ENCODE measurements around the gene OPRM1.
A peak's percentile ranks its signal among the peaks of the same experiment; 100 is the strongest.
"Not testable (repeated sequence)": the region's sequence is repeated elsewhere in the genome, so short reads cannot be mapped to it uniquely, and the experiment has no call there.

Gene OPRM1

DNA sequence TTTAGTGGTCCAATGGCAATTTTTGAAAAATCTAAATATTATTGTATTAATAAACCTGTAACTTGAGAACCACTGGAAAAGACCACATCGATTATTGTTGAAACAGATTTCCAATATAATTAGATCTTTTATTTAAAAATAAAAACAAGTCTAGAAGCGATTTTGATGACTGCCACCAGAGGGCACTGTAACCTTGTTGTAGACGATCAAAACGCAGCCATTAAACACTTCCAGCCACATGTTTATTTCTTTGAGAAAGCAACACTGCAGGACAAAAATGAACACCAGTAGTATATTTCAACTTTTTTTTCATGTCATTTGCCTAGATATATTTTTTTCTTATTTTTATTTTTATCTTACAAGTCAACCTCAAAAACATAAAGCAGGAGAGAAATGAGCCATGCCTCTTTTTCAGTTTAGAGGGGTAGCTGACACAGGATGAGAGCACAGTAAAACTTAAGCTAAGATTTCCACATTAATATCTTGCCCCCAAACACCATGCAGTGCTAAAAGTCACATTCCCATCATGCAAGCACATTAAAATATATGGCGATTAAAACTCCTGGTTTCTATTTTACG is 115.4 kb downstream of the OPRM1 start:
- DNase-seq = peak; percentile 86

DNA sequence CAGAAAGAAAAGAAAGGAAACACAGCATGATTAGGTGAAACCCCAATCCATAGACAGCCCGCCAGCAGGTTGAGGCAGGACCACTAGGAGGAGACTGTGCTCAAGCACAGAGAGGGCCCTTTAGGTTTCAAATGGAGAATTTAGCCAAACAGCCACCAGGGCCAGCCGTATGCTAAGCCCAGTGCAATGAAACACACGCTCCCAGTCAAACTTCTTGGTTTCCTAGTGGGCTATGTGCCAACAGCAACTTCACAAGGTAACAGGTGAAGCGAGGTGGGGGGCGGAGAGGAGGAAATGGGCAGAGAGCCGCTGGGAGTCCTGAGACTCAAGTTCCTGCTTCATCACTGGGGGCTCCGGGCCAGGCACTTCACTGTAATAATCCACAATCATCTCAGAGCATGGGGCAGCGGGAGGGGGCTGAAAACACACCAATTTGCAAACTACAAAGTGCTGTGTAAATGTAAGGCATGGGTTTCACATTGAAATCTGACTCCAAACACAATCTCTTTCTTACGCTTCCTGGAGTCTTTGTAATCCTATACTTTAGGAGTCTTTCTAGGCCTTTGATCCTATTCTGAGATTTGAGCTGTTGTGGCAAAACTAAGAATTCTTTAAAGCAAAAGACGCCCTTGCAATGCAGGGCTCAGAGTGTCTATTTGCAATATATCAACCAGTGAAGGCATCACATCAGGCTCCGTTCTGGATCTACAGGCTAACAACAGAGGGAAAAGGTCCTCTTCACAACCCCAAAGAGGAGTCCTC is 117.3 kb downstream of the OPRM1 start:
- peak; percentile 68 for DNase-seq

GRCh38 chr6:154157082-154157481 is 118.0 kb downstream of the OPRM1 start:
- DNase-seq = no peak

DNA sequence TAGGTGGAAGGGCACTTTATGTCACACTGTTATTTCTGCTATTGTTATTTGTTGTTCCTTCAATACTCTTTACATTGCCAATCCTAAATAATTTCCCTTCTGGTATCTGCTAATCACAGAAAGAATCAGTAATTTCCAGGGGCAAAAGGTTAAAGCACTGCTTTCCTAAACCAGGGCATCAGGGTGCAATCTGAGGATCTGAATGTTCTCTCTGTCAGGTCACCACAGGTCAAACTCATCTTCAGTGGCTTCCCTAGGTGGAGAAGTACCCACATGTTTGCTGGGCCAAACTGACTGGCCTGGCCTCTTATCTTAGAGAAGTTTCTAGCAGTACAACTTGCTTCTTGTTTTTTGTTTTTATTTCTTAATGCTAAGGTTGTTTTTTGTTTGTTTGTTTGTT is 118.7 kb downstream of the OPRM1 start:
- no peak for DNase-seq

- no peak for DNase-seq
Observed at GRCh38 chr6:154159126-154159525, 120.1 kb downstream of the OPRM1 start.

DNA sequence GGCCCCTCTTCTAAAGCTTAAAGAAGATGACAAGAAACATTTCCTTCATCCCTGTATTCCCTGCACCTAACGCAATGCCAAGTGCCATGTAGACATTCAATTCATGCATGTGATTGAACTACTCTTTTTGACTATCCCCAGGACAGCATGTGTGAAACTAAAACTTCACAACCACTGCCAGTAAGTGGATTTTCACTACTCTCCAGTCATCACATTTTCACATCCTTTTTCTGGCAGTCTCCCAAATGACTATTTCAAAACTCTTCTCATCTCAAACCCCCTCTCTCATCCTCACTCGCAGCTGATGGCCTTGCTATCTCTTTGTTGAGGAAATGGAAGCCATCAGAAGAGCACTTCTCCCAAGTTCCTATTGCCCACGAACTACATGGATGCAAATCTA is 122.6 kb downstream of the OPRM1 start:
- no peak for DNase-seq

DNA sequence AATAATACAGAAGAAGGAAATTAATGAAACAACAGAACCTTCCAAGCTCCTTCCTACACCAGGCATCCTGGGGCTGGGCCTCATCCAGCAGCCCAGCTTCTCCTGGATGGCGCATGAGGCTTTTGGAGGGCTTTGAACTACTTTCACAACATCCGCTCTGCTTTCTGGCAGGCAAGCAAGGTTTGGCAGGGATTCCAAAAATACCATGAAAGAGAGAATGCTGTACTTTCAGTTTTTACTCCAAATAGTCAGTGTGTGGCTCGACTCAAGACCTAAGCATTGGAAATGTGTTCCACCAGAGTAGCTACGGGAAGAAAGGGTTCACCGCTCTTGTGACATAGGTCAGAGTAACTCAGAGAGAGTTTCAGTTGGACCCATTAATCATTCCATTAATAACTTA is 125.4 kb downstream of the OPRM1 start:
- DNase-seq = no peak

DNA sequence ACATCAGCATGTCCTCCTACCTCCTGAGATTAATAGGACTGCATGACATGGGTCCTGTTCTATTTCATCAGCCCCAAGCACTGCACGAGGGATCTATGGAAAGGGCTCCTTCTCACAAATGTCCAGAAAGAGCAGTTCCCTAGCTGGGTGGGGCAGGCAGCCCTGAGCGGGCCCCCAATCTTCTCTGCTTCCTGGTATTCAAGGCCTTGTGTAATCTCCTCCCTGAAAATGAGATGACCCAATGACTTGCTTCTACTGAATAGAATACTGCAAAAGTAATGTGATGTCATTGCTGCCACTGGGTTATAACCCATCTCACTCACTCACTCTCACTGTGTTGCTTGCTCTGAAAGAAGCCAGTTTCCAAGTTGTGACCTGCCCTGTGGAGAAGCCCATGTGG is 126.4 kb downstream of the OPRM1 start:
- DNase-seq = no peak

GRCh38 chr6:154166140-154166539 is 127.1 kb downstream of the OPRM1 start:
- no peak for DNase-seq

DNA sequence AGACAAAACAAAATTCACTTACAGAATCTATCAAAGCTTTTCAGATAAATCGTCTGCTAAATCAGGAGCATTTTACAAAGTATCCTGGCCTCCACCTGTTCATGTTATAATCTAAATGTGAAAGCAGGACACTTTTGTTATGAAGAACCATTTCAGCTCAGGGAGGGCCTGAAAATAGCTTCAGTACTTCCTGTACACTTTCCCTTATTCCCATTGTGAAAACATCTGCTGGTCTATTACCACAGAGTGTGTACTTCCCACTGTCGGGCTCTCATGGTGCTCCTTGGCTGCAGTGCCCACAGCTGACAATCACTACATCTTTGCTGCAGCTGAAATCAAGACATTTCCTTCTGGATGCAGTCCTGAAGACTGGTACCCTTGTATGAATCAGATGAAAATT is 128.1 kb downstream of the OPRM1 start:
- DNase-seq = no peak

DNA sequence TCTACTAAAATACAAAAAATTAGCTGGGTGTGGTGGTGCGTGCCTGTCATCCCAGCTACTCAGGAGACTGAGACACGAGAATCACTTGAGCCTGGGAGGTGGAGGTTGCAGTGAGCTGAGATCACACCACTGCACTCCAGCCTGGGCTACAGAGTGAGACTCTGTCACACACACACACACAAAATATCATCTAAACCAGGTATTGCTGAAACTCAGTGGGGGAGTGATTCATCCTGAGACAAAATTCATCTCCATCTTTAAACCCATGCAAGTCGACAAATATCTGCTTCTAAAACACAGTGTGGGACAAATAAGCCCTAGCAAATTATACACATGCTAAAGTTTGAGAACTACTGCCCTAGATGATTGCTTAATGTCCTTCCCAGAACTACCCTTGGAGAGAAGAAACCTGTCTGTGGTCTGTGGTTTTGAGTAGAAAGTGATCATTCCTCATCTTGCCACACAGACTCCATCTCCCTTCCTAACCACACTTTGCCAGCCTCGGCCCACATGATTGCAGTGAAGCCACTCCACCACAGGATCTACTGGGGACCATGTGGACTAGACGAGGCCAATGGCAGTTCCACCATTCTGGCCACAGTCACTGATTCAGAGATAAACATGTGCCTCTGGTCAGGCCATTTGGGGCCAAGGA is 130.3 kb downstream of the OPRM1 start:
- peak; percentile 57 for DNase-seq

- no peak for DNase-seq
Observed at GRCh38 chr6:154170106-154170505, 131.1 kb downstream of the OPRM1 start.

- not testable (repeated sequence) for DNase-seq
Observed at GRCh38 chr6:154172393-154172792, 133.4 kb downstream of the OPRM1 start.

DNA sequence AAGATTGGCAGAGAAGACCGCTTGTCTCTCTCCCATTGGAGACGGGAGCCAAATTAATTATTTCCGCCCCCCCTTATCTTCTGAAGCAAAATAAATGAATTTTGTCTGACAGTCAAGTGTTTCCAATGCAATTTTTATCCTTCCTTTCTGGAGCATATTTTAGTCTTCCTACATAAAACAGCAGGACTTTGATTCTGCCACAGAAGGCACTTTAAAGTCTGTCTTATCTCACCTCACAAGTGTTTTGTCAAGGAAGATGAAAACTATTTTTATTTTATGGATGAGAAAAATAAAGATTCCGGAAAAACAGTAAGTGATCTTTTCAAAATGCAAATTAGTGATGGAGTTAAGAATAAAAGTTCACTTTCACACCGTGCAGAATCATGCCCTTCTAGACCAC is 140.4 kb downstream of the OPRM1 start:
- no peak for DNase-seq

DNA sequence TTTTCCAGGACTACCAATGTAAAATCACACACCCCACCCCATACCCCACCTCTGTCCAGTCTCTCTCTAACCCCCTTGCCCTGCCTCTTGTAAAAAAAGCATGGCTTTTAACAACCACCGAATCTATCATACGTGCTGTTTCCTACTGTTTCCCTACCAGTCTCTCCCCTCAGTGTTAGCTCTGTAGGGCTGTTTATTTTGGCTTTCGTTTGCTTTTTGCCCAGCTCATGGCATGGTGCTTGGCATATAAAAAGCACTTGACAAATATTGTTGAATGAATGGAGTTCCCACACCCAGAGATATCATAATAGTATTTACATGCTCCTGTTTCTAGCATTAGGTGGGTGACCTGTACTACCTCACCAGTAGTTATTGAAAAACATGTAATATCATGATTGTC is 148.2 kb downstream of the OPRM1 start:
- no peak for DNase-seq

- DNase-seq = no peak
Observed at GRCh38 chr6:154187714-154188113, 148.7 kb downstream of the OPRM1 start.

DNA sequence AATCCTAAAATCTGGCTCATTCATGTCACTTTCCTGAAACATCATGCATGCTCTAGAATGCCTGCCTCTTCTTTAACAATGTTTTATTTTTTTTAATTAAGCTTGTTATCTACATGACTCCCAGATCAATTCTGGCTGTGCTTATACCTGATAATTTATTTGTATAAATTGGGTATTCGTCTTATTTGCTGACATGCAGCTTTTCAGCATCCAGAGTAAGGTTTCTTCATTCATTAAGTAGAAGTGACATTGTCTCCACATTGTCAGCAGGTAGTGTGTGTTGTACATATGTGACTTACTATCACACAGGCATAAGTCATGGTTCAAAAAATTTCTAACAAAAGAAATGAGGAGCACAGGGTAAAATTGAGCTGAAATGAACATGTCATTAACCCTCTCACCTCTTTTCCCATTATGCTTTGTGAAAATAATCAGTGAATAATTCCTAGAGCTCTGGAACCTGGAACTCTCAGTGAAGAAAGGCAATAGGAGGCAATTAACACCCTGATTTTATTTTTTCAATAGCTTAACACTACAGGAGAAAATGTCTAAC is 157.4 kb downstream of the OPRM1 start:
- DNase-seq = no peak

- DNase-seq = no peak
Observed at GRCh38 chr6:154197196-154197860, 158.3 kb downstream of the OPRM1 start.

- DNase-seq = not testable (repeated sequence)
Observed at GRCh38 chr6:154201688-154202087, 162.6 kb downstream of the OPRM1 start.

DNA sequence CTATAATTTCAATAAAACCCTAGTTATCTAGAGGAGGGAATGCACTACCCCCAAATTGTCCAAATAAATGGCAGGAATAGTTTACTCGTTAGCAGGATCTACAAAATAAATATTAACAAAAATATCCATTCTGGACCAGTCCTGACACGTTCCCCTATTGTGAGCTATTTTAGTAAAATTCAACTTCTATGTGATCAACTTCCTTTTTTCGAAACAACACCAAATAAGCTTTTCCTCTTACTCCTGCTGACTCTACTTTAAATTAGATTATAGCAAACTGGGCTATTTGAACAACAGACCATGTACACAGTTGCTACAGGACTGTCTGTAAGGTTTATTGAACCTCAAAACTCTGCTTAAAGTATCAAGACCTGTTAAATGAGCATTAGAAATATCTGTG is 163.3 kb downstream of the OPRM1 start:
- DNase-seq = no peak

GRCh38 chr6:154202958-154203357 is 163.9 kb downstream of the OPRM1 start:
- DNase-seq = no peak

DNA sequence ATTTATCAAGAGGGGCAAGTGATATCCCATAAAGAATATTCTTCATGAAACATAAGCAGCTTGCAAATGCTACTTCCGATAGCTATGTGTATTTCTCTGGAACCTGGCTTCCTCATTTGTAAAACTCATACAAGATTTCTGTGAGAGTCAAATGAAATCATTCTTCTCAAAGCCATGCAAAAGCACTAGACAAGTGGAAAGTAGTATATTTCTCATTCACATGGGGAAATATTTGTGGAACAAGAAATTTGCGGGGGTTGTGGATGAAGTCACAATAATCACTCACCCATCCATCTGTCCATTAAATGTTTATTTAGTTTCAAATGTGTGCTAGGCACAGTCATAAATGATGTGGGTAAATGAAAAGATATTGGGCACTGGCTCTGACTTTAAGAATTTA is 167.1 kb downstream of the OPRM1 start:
- no peak for DNase-seq

DNA sequence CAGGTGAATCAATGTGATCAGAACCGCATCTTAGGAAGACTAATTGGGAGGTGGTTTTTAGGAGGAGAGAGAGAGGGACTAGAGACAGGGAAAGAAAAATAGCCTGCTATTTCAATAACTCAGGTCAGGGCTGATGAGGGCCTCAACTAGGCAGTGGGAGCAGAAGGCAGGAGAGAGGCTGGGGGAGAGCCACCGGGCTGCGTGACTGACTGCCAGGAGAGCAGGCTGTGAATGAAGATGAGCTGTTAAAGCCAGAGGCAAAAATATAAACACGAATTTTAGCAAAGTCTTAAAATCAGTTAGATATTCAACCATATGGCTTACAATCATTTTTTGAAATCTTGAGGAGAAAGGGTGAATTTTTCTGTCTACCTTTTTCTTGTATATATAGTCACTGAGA is 168.0 kb downstream of the OPRM1 start:
- no peak for DNase-seq

GRCh38 chr6:154209555-154209954 is 170.5 kb downstream of the OPRM1 start:
- DNase-seq = no peak
